HUDEP-2 (cell line): ENCODE measurements around the gene ZNF362.
A peak's percentile ranks its signal among the peaks of the same experiment; 100 is the strongest.

Experiments
- DNase-seq, 76 experiments: peaks; one replicate each; lab custom pipeline; 2025; ENCODE audit not compliant: unreplicated experiment in 76 of 76; lab: John Stamatoyannopoulos, UW

ZNF362 gene

GRCh38 chr1:33341190-33341589, 84.9 kb downstream of the ZNF362 start:
- DNase-seq = no peak

- no peak for DNase-seq
These were observed 85.9 kb downstream of the ZNF362 start for GRCh38 chr1:33342041-33342723.

DNA sequence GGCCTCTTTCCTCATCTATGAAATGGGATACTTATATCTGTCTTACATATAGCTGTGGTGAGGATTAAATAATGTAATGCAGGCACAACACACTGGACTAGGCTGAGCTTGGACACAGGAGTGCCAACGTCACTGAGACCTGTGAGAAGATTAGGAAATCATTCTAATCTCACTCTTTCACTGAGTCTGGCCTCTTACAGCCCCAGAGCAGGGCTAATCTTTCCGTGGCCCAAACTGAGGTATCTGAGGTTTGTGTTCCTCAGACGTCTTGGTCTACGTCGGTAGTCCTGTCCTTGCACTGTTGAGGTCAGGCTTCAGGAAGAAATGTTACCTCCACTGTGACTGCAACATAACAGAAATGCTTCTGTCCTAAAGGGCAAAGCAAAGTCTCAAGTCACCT, 87.2 kb downstream of the ZNF362 start:
- no peak for DNase-seq

DNA sequence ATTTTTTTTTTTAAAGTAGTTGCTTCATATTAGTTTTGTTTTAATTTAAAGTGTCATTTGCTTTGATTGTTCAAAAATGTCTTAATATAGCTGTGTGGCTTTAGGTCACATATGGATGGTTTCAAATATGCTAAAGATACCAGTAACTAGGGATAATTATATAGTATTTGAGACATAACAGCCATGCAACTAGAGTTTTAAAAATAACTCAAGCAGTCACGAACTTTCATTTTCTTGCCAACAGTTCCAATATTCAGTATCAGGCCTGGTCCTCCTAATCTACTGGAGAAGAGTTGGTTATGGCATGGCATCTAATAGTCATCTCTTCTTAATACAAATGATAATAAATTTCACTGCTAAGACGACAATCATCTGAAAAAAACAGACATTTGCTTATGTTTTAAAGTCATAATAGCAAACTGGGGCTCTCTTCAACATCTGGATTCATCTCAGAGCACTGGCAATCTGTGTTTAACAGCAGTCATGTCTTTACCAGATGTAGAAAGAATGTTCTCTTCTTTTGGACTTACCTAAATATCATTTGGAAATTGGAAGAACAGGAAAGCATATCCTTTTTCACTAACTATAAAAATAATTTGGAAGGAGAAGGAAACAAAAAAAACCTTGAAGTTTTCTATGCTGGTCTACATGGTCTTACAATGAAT, 88.7 kb downstream of the ZNF362 start:
- DNase-seq = no peak

DNA sequence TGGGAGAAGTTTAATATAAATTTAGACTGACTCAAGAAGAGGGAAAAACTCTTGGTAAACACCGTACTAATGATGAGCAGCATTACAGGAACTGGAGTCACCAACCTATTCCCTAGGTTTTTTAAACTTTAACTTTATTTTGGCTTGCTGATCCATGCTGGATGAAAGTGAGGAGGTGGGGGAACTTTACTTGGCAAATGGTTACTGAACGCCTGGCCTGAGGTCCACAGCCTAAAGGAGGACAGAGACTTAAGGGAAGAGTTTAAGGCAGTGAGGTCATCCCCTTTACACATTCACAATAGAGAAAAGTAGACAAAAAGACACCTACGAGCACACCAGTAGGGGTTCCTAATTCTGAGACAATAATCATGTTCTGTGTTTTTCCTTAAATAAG, 90.2 kb downstream of the ZNF362 start:
- no peak for DNase-seq

DNA sequence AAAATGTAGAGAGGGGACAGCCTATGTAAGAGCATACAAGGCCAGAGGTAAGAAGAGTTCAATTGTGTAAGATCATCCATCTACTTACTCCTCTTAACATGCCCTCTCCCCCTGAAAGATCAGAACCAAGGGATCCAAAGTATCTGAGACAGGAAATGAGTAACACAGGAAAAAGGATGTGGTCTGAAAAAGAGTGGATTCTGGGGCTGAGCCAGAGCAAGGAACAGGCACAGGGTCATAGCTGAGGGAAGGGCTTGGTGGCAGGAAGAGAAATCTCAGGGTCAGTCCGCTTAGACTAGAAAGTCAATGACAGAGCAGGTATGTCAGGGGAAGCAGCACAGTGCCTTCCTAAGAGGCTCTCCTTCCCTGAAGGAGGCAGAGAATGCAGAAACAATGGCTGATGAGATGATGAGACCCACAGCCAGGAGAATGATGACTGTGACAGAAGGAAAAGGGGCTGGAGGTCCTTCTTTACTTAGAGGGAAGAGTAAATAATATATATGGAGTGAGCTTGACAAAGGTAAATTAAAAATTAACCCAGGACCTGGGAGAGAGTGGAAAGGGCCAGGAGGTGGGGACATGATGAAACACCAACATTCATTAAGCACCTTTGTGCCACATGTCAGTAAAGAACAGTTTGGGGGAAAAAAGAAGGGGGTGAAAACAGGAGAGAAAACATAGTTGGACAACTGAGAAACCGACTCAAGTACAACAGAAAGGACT, 90.8 kb downstream of the ZNF362 start:
- no peak for DNase-seq

DNA sequence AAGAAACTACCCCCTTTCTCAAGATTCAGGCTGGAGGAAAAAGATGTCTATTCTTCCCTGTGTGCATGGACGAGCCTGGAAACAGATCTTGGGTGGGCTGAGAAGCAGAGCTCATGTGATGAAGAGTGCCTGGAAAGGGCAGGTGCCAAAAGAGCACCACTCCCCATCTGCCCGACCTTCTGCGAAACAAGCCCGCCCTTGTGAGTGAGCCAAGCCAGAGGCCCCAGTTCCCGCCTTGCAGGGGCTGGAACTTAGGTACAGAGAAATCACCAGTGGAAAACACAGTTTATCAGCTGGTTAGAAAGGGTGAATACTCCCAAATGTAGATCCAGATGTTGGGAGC, 91.3 kb downstream of the ZNF362 start:
- peak in 58 of 76 experiments; percentile 3 to 62 (median 33) for DNase-seq

- no peak for DNase-seq
These were observed 91.9 kb downstream of the ZNF362 start for GRCh38 chr1:33348194-33348593.

DNA sequence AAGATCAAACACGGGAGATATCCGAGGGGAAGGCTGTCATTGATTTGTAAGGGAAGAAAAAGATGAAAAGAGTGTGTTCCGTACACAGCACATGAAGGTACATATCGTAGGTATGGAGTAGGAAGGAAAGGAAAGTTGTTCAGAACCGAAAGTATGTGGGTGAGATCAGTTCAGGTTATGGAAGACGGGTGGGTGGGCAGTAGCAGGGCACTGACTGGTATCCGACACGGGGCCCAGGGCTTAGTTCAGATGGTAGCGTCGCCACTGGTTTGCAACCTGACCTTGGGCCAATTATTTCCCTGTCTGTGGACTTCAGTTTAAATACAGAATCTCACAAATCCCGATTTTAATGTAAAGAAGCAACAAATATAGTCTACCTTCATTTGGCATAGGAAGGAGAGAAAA, 92.4 kb downstream of the ZNF362 start:
- DNase-seq = no peak

GRCh38 chr1:33349081-33349759, 92.9 kb downstream of the ZNF362 start:
- DNase-seq = peak in 34 of 76 experiments; percentile 10 to 65 (median 28)

DNA sequence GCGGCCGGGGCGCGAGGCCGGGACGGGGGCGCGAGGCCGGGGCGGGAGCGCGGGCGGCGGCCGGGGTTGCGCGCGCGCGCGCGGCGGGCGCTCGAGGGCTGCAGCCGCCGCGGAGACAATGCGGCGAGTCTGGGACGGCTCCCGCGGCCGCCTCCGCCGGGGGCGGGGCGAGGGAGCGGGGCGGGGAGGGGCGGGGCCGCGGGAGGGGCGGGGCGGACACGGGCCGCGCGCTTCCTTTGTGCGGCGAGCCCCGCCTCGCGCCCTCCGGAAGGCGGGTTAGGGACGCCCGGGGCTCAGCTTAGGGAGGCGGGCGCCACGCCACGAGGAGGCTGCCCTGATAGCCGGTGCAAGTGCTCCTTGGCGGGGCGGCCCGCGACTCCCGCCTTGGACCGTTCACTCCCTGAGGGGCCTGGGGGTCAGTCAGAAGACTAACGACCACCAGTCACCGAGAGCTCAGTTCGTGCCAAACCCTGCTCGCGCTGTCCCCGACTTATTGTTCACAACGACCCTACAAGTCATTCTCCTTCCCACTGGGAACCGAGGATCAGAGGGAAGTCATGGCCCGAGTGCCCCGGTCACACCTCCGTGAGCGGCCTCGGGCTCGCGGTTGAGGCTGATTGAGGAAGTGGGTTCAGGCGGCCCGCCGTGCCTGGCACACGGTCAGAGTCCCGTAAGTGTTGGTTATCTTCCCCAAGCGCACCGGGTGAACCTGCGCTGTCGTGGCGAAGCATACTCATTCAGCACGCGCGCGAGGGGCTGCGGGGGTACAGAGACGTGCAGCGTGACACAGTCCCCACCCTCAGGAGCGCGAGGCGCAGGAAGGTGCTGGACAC, 93.7 kb downstream of the ZNF362 start:
- peak in 70 of 76 experiments; percentile 7 to 83 (median 70) for DNase-seq
